ENCODE measurements around the gene ARL6IP5. TPM values are rescaled to one million over a fixed set of nuclear protein-coding genes. Genes with fewer than 3 reads are reported as not detected.

Gene ARL6IP5
- total RNA-seq, 4 donors from 2014 or later: 113 to 153 (median 133) TPM

DNA sequence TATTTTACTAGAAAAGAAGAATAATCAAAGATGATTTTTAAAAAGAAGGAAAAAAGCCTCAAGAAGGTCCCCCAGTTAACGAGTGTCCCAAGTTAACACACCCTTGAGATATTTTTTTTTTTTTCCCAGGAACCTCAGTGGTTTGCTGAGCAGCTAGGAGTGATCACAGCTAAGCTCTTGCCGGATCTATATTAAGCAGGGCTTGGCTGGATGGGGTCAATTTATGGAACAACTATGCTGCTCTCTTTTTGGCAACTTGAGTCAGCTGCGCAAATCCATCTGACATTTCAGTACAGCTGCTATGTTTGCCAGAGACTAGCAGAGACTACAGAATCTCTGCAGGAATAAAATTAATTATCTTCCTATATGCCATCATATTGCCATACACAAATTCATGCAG, 37.7 kb downstream of the ARL6IP5 start, which contains the start of gene LMOD3:
TSS of gene LMOD3 (minus strand) at position 193 of the 400 bp plus-strand sequence. CDS start 209 bp downstream, outside the sequence.
- TF ChIP-seq POLR2A (IDR thresholded peaks at IDR 0.05): no peak
- TF ChIP-seq, protein P1, sequence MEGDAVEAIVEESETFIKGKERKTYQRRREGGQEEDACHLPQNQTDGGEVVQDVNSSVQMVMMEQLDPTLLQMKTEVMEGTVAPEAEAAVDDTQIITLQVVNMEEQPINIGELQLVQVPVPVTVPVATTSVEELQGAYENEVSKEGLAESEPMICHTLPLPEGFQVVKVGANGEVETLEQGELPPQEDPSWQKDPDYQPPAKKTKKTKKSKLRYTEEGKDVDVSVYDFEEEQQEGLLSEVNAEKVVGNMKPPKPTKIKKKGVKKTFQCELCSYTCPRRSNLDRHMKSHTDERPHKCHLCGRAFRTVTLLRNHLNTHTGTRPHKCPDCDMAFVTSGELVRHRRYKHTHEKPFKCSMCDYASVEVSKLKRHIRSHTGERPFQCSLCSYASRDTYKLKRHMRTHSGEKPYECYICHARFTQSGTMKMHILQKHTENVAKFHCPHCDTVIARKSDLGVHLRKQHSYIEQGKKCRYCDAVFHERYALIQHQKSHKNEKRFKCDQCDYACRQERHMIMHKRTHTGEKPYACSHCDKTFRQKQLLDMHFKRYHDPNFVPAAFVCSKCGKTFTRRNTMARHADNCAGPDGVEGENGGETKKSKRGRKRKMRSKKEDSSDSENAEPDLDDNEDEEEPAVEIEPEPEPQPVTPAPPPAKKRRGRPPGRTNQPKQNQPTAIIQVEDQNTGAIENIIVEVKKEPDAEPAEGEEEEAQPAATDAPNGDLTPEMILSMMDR (IDR thresholded peaks at IDR 0.05): no peak
- TF ChIP-seq EP300 (IDR thresholded peaks at IDR 0.05): no peak
- H3K27ac ChIP-seq: no peak within 1 kb of the TSS
- peaks cover 0 to 9% (median 0%) of the 10 kb centered on the region in 4 donors for H3K4me1 ChIP-seq
- DNase-seq (ENCODE audit: low spot score in 2 of 2): no peak
- no peaks in the 10 kb centered on the region for H3K9me3 ChIP-seq
- no peaks in the 10 kb centered on the region for H3K27me3 ChIP-seq
- 70 to 72% methylated on average over 3 of the region's 3 CpGs for WGBS, 2 donors
- no peaks in the 10 kb centered on the region for H3K36me3 ChIP-seq
- no peak within 1 kb of the TSS for H3K4me3 ChIP-seq

DNA sequence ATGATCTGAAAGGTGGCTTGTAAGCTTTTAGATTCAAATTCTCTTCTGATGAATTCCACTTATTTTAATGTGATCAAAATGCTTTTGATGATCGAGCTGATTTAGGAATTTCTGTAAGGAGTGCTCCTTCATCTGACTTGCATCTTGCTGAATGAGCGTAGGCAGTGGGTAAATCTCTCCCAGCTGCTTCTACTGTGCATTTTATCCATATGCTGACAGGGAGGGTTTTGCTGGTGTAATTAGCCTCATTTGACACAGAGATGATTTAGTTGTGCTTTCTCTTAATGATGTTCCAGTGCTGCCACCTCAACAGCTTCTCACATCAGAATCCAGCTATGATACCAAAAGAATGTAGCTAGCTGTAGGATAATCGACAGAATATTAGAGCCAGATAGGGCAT, 41.5 kb downstream of the ARL6IP5 start:
- Histone ChIP-seq H3K27me3 (no peaks in the 10 kb centered on the region), H3K4me3 (no peak overlapping the region), H3K9me3 (no peaks in the 10 kb centered on the region), H3K36me3 (no peaks in the 10 kb centered on the region), H3K27ac (no peak overlapping the region), H3K4me1 (peaks cover 0 to 4% (median 0%) of the 10 kb centered on the region in 4 donors)
- TF ChIP-seq POLR2A (IDR thresholded peaks at IDR 0.05) (no peak), EP300 (IDR thresholded peaks at IDR 0.05) (no peak)
- TF ChIP-seq, protein P1 (IDR thresholded peaks at IDR 0.05): no peak
- DNase-seq (ENCODE audit: low spot score in 2 of 2): no peak
- WGBS, 2 donors: 70 to 82% methylated on average over 3 of the region's 3 CpGs

DNA sequence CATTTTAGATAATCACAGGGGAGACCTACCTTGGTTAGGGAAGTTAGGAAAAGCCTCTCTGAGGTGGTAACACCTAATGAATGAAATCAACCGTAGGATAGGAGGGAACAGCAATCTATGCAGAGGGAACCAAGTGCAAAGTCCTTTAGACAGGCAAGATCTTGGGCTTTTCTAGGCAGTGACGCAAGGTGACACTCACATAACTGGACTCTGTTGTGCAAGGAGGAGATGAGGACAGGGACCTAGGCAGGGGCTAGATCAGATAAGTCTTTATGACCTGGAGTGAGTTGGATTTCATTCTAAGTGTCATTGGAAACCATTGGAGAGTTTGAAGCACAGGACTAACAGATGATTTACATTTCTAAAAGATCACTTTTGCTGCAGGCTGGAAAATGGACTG, 42.3 kb downstream of the ARL6IP5 start:
- WGBS, 2 donors: 91 to 96% methylated on average over 2 of the region's 2 CpGs
- TF ChIP-seq POLR2A (IDR thresholded peaks at IDR 0.05): no peak
- no peaks in the 10 kb centered on the region for H3K4me1 ChIP-seq

DNA sequence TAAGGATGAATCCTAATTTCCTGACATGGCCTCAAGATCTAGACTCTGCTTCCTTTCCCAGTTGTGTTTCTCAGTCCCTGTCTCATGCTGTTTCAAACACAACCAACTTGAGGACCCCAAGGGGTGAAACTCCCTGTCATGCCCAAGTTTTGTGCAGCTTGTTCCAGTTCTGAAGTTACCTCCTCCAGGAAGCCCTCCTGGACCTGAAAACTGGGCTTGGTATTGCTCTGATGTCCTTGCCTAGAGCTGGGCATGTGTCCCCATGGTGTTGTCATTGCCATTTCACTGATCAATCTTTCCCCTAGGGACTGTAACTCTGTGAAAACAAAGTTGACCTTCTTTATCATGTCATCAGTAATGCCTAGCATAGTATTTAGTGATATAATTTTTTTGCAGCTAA, 43.8 kb downstream of the ARL6IP5 start:
- no peak for DNase-seq (ENCODE audit: low spot score in 2 of 2)
- H3K4me1 ChIP-seq: no peaks in the 10 kb centered on the region
- H3K9me3 ChIP-seq: no peaks in the 10 kb centered on the region
- H3K36me3 ChIP-seq: no peaks in the 10 kb centered on the region
- no peak overlapping the region for H3K27ac ChIP-seq
- no peaks in the 10 kb centered on the region for H3K27me3 ChIP-seq
- TF ChIP-seq POLR2A (IDR thresholded peaks at IDR 0.05) (no peak), EP300 (IDR thresholded peaks at IDR 0.05) (no peak)
- TF ChIP-seq, protein P1 (IDR thresholded peaks at IDR 0.05): no peak
- H3K4me3 ChIP-seq: no peak overlapping the region

More for the DNA sequence above, 42.3 kb downstream of the ARL6IP5 start:
- no peak for DNase-seq (ENCODE audit: low spot score in 2 of 2)
- H3K27me3 ChIP-seq: no peaks in the 10 kb centered on the region
- H3K4me3 ChIP-seq: no peak overlapping the region
- no peaks in the 10 kb centered on the region for H3K36me3 ChIP-seq
- no peaks in the 10 kb centered on the region for H3K9me3 ChIP-seq
- H3K27ac ChIP-seq: no peak overlapping the region

DNA sequence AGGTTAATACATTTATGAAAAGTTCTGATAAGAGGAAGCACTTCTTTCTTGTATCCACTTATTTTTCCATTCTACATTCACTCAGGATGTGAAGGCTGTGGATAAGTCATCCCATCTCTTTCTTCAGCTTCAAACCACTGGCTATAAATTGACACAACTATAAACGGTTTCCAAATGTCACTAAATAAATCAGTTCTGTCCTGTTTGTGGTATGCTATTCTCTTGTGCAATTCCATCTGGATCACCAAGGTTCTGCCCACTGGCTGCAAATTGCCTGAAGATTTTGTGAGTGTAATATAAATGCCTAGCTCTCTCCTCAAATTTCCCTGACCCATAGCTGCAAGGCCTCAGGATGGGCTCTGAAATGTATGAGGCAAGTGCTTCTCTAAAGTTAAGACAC, 44.8 kb downstream of the ARL6IP5 start:
- Histone ChIP-seq H3K27ac (no peak overlapping the region), H3K27me3 (no peaks in the 10 kb centered on the region), H3K36me3 (no peaks in the 10 kb centered on the region), H3K9me3 (no peaks in the 10 kb centered on the region), H3K4me1 (no peaks in the 10 kb centered on the region), H3K4me3 (no peak overlapping the region)
- WGBS, 2 donors: 19 to 20% methylated on average over 1 of the region's 1 CpG
- no peak for DNase-seq (ENCODE audit: low spot score in 2 of 2)
- no peak for TF ChIP-seq EP300 (IDR thresholded peaks at IDR 0.05)
- no peak for TF ChIP-seq POLR2A (IDR thresholded peaks at IDR 0.05)
- TF ChIP-seq, protein P1 (IDR thresholded peaks at IDR 0.05): no peak

DNA sequence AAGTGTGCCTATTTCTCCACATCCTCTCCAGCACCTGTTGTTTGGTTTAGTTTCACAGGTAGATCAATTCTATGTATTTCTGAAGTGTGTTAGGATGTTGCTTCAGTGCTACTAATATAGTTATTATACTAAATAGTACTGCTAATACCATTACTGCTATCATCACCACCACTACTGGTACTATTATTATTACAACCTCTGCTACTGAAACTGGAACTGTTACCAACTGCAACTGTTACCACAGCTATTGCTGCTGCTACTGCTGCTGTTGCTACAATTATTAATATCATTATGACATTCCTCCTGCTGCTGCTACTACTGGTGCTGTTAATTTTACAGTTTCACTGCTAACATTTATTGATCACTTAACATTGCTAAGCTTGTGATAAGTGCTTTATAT, 46.0 kb downstream of the ARL6IP5 start:
- Histone ChIP-seq H3K4me3 (no peak overlapping the region), H3K4me1 (no peaks in the 10 kb centered on the region), H3K36me3 (no peaks in the 10 kb centered on the region), H3K27me3 (no peaks in the 10 kb centered on the region), H3K9me3 (no peaks in the 10 kb centered on the region), H3K27ac (no peak overlapping the region)
- TF ChIP-seq EP300 (IDR thresholded peaks at IDR 0.05): no peak
- TF ChIP-seq, protein P1 (IDR thresholded peaks at IDR 0.05): no peak
- TF ChIP-seq POLR2A (IDR thresholded peaks at IDR 0.05): no peak
- DNase-seq (ENCODE audit: low spot score in 2 of 2): no peak

Measured in tibial nerve (tissue), 4 donors.